Hippocampal formation (tissue), 2 donors: ENCODE results near the gene GPC6.

ENCODE experiments used
- DNase-seq, 2 donors: peaks; one replicate each; lab custom pipeline; 2025; lab: John Stamatoyannopoulos, UW

Gene GPC6

DNA sequence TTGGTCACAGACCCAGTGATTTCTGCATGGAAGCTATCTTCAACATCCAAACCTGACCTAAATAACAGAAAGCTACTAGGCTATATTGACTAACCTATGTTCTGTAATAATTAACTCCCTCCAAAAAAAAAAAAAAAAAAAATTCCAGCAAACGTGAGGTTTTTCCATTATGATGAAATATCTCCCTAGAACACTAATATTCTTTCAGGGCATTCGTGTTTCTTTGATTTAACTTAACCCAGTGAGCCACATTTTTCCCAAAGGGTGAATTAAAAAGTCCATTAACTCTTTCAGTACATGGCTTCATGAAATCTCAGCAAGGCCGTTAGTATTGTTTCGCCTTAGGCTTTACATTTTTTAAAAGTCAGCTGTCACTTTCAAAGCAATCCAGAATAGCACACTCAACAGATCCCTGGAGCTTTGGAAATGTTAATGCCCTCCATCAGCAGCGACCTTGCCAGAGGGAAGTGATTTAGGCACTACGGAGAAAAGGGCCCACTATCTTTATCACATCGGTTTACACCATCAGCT is 1077.1 kb downstream of the GPC6 start:
- DNase-seq, result no peak

DNA sequence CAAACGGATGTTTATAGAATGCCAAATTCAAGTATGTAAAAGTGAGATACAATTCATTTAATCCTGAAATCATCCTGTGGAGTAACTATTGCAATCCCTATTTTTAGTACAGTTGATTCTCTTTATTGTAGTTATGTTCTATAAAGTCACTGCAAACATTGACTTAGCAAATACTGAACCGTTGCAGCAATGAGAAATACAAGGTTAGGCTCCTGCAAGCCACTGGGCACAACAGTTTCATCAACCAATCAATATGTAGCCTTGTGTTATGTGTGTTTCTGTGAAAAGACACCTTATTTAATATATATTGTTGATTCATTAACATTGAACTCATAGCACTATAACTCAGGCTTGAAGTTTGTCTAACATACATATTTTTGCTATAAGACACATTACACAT is 1078.4 kb downstream of the GPC6 start:
- DNase-seq, result no peak

DNA sequence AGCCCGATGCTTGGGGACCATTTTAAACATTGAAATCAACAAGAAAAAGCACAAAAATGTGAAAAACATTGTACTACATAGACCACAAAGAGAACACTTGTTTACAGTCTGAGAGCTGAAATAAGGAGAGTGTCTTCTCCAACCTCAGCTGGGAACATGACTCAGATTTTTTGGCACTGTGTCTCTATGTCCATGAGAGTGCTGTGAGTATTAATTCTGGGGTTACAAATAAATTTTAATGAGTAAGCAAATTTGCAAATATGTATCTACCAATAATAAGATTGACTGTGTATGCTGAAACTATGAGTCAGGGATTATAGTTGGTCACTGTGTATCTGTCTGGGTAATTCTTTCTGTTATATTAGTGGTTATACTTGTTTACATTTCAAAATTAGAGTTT is 1078.9 kb downstream of the GPC6 start:
- DNase-seq, result no peak

DNA sequence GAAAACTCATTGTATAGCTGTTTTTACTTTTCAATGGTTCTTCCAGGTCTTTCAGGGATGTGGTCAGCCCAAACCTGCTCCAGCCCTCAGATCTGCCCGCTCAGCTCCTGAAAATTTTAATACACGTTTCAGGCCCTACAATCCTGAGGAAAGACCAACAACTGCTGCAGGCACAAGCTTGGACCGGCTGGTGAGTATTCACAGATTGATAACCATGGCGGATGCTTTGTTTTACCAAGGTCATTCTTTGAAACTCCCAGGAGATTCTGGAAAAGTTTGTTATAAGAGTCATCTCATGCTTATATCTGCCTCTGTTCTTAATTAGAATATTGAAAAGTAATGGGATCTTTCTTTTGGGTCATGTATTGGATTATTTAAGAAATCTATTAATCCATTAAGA is 1079.3 kb downstream of the GPC6 start:
- DNase-seq, result no peak

DNA sequence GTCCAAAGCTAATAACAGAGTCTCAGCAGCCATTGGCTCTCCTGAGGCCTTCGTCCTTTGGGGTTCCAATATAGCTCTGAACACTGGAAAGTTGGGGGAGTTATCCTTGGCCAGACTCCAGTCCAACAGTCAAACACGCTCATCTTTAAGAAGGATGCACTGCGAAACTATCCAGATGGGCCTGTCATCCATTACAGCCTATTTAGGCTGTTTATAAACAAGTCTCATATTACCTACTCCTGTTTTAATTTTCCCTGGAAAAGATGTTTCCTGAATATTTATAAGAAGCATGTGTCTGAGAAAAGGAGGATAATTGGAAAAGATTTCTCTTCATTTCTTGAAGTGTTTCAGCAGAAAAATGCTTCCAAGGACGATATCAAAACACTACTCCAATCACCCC is 1082.2 kb downstream of the GPC6 start:
- no peak for DNase-seq

DNA sequence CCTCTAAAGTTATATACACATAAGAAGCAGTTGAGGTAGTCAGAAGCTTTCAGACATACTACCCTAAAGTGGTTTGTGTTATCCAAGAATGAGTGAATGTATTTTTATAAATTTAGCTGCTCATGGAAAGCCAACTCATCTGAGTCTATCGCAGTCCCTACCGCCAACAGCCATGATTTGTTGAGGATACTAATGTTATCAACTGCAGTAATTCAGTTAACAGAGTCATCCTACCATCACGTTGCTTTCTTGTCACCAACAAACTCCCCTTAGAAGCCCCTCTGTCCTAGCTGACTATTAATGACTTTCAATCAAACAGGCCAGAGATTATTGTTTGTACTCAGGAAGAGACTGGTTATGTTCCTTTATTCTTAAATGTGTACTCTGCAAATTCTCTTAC is 1083.0 kb downstream of the GPC6 start:
- no peak for DNase-seq

DNA sequence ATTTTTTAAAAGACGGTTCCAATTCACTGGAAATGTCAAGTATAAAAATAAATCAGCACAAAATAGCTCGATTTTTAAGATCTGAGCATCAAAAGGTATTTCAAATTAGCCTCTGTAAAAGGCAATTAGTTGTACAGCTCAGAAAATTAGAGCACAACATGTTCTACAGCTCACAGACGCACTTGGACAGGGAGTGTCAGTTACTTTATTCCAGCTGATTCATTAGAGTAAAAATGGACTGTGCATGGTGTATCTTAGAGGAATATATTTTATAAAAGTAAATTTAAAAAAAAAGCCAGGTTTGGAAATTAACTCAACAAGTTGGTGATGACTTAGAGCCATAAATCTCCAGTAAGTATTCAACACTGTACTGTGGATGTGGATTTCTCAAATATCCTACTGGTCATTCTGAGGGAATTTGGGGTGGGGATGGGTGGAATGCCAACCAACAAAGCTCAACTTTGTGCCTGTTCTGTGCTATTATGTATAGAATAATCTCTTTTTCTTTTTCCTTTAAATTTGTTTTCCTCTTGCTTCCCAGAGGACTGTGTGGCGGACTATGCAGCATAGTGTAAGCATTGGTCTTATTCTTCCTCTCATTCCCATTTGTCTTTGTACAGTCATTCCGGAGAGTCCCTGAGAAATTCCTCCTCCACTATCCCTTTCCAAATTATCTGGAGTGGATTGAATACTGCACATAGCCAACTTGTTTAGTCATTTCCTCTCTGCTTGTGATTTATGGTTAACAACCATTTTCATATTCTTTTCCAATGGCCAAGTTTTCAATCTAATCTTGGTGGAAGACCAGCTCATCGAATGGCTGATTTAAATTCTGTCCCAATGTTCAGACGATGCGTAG is 1083.6 kb downstream of the GPC6 start:
- no peak for DNase-seq

DNA sequence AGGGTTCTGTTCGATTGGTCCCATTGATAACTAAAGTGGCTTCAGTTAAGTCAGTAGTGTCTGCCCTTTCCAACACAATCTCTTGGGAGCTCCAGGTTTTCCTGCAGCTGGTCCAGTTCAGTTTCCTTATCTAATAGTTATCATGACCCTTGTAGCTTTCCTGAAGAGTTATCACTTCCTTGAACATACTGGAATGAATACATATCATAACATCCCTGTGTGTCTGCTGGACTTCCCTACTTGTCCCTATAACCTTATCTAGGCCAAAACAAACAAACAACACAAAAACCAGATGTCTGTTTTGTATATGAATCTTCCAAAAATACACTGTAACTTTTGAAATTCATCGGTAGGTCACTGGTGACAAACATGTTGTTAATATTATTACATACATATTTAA is 1085.3 kb downstream of the GPC6 start:
- DNase-seq, result no peak

DNA sequence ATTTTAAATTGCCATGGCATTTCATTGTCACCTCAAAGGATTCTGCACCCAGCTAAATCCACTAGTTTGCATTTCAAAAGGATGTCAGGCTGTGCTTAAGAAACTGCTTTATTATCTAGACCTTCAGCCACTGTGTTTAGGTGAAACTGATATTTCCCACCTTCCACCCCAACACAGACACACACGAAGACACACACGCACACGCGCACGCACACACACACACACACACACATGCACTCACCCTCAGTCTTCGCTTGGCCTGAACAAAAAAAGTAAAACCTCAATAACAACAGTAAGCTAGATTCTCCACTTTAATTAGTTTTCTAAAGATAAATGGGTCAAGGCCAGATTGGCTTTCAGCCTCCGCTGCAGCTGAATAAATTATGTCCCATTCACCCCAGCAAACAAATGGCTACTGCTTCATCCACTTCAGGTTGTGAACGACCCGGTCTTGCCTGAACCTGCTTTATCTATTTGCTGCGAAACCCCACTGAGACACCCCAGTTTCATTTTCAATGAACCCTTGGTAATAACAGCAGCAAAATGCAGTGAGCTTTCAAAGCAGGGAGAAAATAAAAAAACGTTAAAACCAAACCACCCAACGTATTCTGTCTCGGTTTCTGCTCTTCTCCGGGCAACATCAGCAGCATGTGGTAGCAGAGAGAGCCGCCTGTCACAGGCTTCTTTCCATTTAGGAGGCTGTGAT is 1086.1 kb downstream of the GPC6 start:
- no peak for DNase-seq

DNA sequence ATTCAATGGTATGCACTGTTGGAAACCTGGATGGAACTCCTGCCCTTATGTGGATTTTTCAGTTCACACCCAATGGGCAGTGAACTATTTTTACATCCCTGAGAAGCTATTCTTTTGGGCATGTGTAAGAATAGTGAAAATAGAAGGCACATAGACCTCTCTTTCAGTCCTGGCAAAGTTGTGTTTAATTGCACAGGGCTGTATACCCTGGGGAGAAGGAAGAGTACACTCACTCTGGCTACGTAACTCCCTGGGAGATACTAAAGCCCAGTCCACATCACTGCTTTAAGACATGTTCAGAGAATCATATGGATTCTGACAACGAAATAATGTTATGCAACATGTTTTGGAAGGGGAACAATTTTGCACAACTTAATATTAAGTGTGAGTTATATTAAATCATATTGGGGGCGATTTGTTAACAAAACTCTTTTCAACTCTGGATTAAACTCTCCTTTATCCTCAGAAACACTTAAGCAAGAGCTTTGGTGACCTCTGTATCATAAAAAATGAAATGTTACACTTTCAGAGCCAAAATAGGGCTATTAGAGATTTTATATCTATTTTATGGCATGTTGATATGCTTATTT is 1086.8 kb downstream of the GPC6 start:
- DNase-seq, result no peak

DNA sequence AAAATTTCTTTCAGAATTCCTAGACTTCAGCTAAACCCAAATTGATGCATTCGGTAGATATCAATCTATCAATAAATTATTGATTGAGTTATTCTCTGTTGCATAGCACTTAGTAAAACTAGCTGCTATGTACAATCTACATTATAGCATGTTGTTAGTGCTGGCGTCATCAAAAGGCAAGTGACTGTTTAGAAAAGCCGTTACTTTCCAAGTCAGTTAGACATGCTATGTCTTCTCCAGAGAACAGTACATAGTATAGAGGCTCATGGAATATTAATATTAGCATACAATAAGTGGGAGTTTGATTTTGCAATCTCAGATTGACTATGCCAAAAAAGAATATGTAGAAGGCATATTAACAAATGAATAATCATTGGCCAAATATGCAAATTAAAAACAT is 1087.3 kb downstream of the GPC6 start:
- DNase-seq, result no peak

DNA sequence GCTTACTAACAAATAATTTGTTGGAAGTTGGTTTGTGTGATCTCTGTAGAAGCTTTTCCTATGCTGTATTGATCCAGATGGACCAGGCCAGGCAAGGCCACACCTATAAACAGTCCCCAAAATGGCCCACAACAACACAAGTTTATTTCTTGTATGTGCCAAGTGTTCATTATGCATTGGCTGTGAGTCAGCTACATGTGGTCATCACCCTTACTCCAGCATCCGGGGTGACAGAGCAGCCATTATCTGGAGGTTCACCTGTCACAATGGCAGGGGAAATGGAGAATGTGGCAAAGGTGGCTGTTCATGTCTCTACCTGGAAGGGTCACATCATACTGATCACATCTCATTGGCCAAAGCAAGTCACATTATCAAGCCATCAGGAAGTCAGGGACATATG is 1088.6 kb downstream of the GPC6 start:
- DNase-seq, result no peak

DNA sequence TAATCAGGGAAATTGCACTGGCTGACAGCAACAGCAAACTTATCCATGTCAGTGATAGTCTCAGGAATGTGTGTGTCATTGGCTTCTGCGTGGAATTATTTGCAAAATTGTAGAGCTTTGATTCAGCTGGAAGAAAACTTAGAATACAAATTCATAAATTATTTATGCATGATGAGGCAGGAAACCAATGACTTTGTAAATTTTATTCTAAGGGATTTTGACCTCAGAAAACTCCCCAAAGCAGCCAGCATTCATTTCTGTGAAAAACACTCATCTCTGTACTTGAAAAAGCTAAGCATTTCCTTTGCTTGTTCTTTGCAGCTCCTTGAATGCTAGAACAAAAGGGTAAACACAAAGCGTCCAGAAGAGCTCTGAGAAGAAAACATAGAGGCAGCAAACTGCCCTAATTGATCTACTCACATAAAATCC is 1090.5 kb downstream of the GPC6 start:
- peak in 1 of 2 donors; percentile 41 for DNase-seq

DNA sequence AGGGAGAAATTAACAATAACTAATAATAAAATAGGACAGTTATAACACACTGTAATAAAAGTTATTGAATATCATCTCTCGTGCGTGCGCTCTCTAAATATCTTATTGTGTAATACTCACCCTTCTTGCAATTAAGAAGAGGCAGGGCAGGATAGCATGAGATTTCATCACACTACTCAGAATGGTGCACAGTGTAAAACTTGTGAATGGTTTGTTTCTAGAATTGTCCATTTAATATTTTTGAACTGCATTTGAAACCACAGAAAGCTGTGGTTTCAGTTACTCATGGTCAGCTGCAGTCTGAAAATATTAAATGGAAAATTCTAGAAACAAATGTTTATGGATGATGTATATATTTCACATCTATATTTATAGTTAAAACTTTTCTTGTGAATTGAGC is 1091.8 kb downstream of the GPC6 start:
- no peak for DNase-seq

DNA sequence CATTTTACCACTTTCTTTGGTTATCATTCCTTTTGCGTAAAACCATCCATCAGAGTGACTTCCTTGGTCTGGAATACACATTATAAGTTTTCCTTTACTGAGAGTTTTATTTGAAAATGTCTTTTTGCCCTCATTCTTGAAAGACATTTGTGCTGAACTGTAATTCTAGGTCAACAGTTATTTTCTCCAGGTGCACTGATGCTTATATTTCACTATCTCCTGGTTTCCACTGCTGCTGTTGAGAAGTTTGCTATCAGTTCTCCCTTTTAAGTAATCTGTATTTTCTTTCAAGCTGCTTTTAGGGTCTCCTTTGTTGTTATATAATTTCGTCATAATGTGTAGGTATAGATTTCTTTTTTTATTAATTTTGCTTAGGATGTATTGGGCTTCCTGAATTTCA is 1092.9 kb downstream of the GPC6 start:
- no peak for DNase-seq

DNA sequence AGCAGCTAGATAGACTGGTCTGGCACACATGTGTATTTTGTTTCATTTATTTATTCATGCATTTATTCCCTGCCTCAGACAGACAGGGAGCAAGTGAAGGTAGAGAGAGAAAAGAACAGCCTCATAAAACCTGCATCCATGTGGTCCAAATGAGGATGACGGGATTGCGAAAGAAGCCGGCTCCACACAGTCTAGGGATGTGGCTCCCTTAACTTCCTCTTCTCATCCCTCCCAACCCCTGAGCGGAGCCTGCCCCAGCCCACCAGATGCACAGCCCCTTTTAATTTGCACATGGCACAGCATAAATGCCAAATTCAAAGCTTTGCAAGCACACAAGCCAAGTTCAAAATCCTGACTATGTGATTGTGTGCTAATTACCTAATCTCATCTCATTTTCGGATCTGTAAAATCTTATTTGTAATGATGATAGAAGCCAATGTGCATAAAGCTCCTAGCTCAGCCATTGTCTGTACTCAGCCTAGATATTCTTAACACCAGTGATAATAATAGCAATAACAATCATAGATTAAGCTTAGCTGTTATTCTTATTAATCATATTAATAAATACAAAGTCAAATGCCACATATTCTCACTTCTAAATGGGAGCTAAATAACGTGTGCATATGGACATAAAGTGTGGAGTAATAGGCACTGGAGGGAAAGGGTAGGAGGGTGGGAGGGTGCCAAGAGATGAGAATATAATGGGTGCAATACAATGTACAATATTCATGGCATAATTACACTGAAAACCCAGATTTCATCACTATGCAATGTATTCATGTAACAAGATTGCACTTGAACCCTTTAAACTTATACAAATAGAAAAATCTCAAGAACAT is 1096.5 kb downstream of the GPC6 start:
- DNase-seq, result no peak

DNA sequence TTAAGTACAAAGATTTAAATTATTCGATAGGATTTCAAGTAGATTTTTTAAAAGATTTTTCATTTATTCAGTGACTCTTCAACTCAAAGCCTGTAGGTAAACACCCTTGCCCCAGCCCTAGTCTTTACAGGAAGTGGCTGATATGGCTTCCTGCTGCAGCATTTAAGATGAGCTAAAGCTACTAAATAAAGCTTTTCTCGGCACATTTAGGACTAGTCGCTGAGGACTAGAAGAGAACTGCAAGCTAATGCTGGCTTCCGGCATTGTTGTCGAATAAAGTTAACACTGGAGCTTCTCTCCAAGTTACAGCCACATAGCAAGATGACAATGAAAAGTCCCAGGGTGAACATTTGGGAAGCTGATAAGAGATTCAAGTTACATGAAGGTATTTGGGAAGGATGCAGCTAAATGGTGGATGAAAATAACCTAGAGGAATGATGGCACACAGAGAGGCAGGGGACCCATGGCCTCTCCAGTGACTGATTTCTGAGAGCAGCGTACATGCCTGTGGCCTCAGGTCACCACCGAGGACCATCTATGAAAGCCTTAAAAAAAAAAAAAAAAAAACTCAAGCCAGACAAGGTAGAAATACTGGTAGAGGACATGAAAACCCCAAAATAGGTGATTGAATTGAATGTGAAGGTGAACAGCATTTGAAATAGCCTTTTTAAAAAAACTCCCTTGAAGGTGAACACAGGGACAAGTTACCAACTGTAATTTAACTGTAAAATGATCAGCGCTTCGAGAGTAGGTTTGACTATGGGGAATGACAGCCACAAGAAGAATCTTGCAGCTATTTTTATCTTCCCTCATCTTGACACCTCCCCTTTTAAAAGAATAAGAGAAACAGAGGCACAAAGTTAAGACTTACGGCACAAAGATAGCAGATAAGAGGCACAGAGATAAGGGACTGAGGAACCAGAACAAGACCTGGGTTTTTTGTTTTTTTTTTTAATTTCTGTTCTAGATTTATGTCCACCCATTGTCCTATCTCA is 1097.5 kb downstream of the GPC6 start:
- DNase-seq, result no peak

DNA sequence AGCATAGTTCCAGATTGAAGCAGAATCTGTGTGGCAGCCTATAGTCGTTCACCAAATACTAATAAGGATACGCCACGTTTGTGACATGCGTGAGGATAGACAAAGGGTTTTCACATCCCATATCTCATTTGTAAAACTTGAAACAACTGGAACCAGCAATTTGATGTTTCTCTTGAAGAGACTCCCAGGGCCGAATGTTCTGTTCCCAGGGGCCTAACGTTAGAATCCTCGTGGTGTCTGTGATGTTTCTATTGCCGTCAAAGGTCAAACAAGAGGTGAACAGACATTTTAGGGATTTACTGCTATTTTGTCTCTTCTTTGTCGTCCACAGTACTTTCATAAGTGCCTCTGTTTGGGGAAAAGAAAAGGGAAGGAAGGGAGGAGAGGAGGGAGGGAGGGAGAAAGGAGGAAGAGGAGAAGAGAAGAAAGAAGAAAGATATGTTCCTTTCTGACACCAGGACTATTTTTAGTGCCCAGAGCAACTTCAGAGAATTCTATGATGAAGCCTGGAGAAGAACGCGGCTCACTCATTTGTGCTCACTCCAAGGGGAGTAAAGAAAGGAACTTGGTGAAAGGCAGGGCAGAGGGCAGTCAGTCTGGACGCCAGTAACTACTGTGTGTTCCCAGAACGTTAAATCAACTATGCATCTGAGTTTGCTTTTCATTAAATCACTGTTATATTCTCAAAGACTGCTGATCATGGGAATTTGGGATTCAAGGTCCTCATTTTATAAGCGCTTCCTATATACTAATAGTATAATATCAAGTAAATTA is 1098.3 kb downstream of the GPC6 start:
- DNase-seq, result no peak

DNA sequence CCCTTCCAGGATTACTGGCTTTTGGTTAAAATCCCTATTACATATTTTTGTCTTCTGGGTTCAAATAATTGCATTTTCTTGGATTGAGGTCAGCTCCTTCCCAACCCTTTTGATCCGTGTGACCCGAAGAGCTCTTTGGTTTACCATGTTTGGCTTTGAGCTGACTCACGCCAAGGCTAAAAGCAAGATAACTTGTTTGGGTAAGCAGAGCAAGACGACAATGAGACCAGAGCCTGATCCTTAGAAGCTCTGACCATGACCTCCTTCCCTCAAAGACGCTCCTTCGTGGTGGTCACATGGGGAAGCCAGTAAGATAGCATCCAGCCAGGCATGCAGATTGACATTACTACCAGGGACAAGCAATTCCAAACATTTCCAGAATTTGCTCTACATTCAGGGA is 1099.0 kb downstream of the GPC6 start:
- no peak for DNase-seq

DNA sequence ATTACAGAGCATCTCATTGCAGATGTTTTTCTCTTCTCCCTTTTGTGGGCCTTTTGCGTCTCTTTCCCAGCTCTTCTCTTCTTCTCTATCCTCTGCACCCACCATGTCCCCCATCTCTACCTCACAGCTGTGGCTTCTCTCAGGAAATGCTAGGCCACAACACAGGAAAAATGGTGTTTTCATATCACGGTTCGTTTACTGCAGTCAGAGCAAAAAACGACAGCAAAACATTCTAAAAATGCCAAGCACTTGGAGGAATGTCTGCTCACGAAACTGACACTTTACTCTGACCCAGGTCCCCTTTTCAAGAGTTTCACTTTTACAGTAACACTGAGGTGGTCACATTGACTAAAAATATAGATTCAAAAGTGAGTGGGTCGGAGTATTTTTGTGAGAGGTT is 1100.7 kb downstream of the GPC6 start:
- DNase-seq, result no peak
